Measurements from ENCODE around the gene SLMAP.

DNA sequence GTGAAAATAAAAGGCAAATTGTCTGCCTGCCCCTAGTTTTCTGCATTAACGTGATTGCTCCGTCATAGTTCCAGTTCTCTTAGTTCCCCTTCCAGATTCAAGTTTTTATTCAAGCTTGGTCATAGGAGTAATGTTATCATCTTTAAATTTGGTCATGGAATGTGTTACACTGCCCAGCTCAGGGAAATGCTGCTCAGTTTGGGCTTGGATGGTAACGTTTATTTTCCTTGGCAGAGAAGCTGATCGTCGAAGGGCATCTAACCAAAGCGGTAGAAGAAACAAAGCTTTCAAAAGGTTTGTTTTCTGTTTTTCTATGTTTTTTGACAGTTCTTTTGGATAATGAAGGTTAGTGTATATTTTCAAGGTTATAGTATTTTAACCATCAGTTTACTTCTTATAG is 133.7 kb downstream of the SLMAP start:
- TF ChIP-seq DPF2 (CRISPR knock-in tag; IDR thresholded peaks at IDR 0.05; ENCODE audit: borderline replicate concordance, low read depth): no peak
- TF ChIP-seq SP4 (CRISPR knock-in tag; IDR thresholded peaks at IDR 0.05): no peak
- TF ChIP-seq, protein P1, sequence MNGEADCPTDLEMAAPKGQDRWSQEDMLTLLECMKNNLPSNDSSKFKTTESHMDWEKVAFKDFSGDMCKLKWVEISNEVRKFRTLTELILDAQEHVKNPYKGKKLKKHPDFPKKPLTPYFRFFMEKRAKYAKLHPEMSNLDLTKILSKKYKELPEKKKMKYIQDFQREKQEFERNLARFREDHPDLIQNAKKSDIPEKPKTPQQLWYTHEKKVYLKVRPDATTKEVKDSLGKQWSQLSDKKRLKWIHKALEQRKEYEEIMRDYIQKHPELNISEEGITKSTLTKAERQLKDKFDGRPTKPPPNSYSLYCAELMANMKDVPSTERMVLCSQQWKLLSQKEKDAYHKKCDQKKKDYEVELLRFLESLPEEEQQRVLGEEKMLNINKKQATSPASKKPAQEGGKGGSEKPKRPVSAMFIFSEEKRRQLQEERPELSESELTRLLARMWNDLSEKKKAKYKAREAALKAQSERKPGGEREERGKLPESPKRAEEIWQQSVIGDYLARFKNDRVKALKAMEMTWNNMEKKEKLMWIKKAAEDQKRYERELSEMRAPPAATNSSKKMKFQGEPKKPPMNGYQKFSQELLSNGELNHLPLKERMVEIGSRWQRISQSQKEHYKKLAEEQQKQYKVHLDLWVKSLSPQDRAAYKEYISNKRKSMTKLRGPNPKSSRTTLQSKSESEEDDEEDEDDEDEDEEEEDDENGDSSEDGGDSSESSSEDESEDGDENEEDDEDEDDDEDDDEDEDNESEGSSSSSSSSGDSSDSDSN (CRISPR knock-in tag; IDR thresholded peaks at IDR 0.05): no peak
- TF ChIP-seq, protein P2, sequence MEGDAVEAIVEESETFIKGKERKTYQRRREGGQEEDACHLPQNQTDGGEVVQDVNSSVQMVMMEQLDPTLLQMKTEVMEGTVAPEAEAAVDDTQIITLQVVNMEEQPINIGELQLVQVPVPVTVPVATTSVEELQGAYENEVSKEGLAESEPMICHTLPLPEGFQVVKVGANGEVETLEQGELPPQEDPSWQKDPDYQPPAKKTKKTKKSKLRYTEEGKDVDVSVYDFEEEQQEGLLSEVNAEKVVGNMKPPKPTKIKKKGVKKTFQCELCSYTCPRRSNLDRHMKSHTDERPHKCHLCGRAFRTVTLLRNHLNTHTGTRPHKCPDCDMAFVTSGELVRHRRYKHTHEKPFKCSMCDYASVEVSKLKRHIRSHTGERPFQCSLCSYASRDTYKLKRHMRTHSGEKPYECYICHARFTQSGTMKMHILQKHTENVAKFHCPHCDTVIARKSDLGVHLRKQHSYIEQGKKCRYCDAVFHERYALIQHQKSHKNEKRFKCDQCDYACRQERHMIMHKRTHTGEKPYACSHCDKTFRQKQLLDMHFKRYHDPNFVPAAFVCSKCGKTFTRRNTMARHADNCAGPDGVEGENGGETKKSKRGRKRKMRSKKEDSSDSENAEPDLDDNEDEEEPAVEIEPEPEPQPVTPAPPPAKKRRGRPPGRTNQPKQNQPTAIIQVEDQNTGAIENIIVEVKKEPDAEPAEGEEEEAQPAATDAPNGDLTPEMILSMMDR (CRISPR knock-in tag; IDR thresholded peaks at IDR 0.05): no peak
- TF ChIP-seq JUN (CRISPR knock-in tag; IDR thresholded peaks at IDR 0.05): no peak
- no peak for TF ChIP-seq MZF1 (CRISPR knock-in tag; IDR thresholded peaks at IDR 0.05; ENCODE audit: borderline replicate concordance)
- TF ChIP-seq, protein P3, sequence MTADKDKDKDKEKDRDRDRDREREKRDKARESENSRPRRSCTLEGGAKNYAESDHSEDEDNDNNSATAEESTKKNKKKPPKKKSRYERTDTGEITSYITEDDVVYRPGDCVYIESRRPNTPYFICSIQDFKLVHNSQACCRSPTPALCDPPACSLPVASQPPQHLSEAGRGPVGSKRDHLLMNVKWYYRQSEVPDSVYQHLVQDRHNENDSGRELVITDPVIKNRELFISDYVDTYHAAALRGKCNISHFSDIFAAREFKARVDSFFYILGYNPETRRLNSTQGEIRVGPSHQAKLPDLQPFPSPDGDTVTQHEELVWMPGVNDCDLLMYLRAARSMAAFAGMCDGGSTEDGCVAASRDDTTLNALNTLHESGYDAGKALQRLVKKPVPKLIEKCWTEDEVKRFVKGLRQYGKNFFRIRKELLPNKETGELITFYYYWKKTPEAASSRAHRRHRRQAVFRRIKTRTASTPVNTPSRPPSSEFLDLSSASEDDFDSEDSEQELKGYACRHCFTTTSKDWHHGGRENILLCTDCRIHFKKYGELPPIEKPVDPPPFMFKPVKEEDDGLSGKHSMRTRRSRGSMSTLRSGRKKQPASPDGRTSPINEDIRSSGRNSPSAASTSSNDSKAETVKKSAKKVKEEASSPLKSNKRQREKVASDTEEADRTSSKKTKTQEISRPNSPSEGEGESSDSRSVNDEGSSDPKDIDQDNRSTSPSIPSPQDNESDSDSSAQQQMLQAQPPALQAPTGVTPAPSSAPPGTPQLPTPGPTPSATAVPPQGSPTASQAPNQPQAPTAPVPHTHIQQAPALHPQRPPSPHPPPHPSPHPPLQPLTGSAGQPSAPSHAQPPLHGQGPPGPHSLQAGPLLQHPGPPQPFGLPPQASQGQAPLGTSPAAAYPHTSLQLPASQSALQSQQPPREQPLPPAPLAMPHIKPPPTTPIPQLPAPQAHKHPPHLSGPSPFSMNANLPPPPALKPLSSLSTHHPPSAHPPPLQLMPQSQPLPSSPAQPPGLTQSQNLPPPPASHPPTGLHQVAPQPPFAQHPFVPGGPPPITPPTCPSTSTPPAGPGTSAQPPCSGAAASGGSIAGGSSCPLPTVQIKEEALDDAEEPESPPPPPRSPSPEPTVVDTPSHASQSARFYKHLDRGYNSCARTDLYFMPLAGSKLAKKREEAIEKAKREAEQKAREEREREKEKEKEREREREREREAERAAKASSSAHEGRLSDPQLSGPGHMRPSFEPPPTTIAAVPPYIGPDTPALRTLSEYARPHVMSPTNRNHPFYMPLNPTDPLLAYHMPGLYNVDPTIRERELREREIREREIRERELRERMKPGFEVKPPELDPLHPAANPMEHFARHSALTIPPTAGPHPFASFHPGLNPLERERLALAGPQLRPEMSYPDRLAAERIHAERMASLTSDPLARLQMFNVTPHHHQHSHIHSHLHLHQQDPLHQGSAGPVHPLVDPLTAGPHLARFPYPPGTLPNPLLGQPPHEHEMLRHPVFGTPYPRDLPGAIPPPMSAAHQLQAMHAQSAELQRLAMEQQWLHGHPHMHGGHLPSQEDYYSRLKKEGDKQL (CRISPR knock-in tag; IDR thresholded peaks at IDR 0.05; ENCODE audit: low read depth): no peak
- no peak for TF ChIP-seq ZNF670 (CRISPR knock-in tag; IDR thresholded peaks at IDR 0.05; ENCODE audit: borderline replicate concordance)
- TF ChIP-seq MIER3 (CRISPR knock-in tag; IDR thresholded peaks at IDR 0.05; ENCODE audit: borderline replicate concordance): no peak
- TF ChIP-seq POLR2AphosphoS5 (IDR thresholded peaks at IDR 0.05; ENCODE audit: low read depth, low read length): no peak
- no peak for TF ChIP-seq ZNF605 (CRISPR knock-in tag; IDR thresholded peaks at IDR 0.05)
